ENCODE data around the gene AHNAK2.

DNA sequence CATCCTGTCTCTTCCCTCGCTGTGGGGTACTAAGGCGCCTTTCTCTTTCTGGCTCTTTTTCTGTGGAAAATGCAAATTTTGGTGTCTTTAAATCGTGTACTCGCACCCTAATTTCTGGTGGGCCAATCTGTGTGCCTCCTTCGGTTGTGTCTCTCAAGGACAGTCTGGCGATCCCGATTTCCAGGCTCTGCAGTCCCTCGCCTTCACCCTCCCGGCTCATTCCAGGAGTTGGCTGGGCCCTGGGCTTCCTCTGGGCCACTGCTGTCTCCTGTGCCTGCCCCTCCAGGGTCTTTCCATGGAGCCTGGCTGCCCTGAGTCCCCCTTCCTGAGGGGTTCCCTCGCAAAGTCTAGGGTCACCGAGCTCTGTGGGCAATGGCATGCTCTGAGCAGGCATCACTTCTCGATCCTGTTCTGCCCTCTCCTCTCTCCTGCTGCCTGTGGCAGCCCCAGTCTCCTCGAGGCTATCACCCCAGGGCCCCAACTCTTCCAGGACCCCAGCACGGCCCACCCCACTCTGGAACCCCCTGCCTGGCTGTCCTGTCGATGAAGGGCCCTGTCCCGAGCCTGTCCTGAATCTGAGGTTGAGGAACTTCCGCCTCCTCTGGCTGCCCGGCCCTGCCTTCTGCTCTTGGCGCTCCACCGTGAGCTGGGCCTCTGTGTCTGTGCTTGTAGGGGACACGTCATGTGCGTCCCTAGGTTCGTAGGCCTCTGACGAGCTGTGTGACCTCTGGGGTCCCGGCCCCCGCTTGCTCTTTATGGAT lies 24.1 kb downstream of the AHNAK2 start:
- TF ChIP-seq, protein P1, sequence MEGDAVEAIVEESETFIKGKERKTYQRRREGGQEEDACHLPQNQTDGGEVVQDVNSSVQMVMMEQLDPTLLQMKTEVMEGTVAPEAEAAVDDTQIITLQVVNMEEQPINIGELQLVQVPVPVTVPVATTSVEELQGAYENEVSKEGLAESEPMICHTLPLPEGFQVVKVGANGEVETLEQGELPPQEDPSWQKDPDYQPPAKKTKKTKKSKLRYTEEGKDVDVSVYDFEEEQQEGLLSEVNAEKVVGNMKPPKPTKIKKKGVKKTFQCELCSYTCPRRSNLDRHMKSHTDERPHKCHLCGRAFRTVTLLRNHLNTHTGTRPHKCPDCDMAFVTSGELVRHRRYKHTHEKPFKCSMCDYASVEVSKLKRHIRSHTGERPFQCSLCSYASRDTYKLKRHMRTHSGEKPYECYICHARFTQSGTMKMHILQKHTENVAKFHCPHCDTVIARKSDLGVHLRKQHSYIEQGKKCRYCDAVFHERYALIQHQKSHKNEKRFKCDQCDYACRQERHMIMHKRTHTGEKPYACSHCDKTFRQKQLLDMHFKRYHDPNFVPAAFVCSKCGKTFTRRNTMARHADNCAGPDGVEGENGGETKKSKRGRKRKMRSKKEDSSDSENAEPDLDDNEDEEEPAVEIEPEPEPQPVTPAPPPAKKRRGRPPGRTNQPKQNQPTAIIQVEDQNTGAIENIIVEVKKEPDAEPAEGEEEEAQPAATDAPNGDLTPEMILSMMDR (conservative IDR thresholded peaks at IDR 0.05): no peak
- no peak for TF ChIP-seq EZH2 (IDR thresholded peaks at IDR 0.05; ENCODE audit: low read depth)
